BLaER1 treated with 17β-estradiol and CSF1 and Interleukin-3, amounts not matched to agents 10 nM and 100 nM (cell line): Measurements from ENCODE around the gene CYP27C1.

ENCODE experiments used
- H3K27ac ChIP-seq, 11 experiments: shearing (Covaris generic); formaldehyde crosslinking; 2 replicates each; pipeline ENCODE4 v1.8.1; 2022
- H3K27me3 ChIP-seq, 11 experiments: shearing (Covaris generic); formaldehyde crosslinking; 2 replicates each; pipeline ENCODE4 v1.8.1; 2022
- H3K36me3 ChIP-seq, 11 experiments: shearing (Covaris generic); formaldehyde crosslinking; 2 replicates each; pipeline ENCODE4 v1.8.1; 2022
- H3K4me1 ChIP-seq, 10 experiments: shearing (Covaris generic); formaldehyde crosslinking; 2 replicates each; pipeline ENCODE4 v1.8.1; 2022
- H3K4me2 ChIP-seq, 11 experiments: shearing (Covaris generic); formaldehyde crosslinking; 2 replicates each; pipeline ENCODE4 v1.8.1; 2022
- H3K4me3 ChIP-seq, 10 experiments: shearing (Covaris generic); formaldehyde crosslinking; 2 replicates each; pipeline ENCODE4 v1.8.1; 2022
- H3K9ac ChIP-seq, 11 experiments: shearing (Covaris generic); formaldehyde crosslinking; 2 replicates each; pipeline ENCODE4 v1.8.1; 2022
- H3K9me3 ChIP-seq, 11 experiments: shearing (Covaris generic); formaldehyde crosslinking; replicated peaks in 1 of 11; 2 replicates each; pipeline ENCODE4 v1.8.1; 2022
- H4K20me1 ChIP-seq, 11 experiments: shearing (Covaris generic); formaldehyde crosslinking; 2 replicates each; pipeline ENCODE4 v1.8.1; 2022
- Cebpa-rat ChIP-seq, 11 experiments: shearing (Covaris generic); IDR thresholded peaks; 2 replicates each; pipeline ENCODE4 v1.8.1; 2022

CYP27C1 gene

DNA sequence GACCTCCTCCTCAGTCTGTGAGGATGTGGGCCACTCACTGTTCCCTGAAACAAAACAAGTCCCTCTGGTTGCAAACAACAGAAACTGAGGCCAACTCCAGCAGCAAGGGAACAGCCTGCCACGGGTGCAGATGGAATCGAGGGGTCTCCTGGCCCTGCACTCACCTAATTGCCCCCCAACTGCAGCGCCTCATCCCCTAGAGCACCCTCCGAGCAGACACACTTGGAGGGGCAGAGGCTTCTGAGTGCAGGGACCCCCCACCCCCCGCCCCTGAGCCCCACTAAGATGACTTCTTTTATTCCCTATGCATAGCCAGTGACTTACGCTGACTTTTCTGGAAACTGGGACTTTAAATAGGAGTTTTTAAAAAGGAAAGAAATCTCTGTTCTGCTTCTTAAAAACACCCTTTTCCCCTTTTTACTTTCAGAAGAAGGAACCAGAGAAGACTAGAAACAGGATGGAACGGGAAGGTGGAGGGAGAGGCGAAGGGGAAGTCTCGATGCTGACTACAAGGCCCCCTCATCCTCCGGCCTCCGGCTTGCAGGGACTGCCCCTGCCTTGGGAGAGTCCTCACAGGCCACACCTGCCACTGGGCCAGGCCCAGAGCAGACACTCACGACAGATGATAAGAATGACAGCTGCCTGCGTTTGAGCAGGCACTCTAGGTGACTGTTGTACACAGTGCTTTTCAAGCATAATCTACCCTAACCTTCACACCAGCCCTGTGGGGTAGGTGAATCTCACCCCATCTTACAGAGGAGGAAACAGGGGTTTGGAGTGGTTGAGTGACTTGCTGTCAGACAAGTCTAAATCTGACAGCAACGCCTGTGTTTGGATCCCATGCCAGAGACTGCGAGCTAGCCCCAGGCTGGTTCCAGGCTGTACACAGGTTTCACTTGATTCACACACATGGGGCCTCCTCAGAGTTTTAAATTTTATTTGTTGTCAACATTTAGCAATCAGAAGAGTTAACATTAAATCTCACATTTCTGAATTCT is 85.0 kb downstream of the CYP27C1 start:
- H3K27me3 ChIP-seq = no peaks in the 10 kb centered on the region
- H3K4me2 ChIP-seq = peak overlapping the region; percentile 40 to 81 (median 69)
- TF ChIP-seq Cebpa-rat (IDR thresholded peaks at IDR 0.05) = no peak

DNA sequence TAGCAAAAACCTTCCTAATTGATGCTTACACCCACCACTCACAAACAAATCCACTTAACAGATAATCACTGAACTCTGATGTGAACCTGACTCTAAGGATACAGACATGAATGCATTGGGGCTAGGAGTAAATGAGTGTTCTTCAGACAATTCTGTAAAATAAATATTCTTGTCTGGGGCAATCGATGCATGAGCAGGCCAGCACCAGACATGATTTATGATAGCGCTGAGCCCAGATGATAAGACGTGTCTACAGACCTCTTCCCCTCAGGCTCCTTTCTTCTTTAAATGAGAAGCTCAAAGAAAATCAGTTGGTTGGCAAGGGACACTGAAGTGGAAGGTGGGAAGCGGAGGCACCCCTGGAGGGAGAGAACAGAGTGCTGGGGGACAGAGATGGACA is 85.9 kb downstream of the CYP27C1 start:
- Histone ChIP-seq H3K4me2 (peak overlapping the region in 5 of 11 experiments; percentile 72 to 81 (median 76); a peak in 10 of 22 replicates), H3K9ac (peak overlapping the region in 1 of 11 experiments; percentile 8; a peak in 1 of 22 replicates), H3K27ac (0 out of 22 replicates have a peak overlapping the region, but pooled peaks of 2 of the 11 experiments have one; percentile 7 to 14), H3K4me3 (no peak overlapping the region), H3K36me3 (no peaks in the 10 kb centered on the region), H3K27me3 (no peaks in the 10 kb centered on the region), H4K20me1 (no peaks in the 10 kb centered on the region), H3K9me3 (peaks cover 0 to 10% (median 5%) of the 10 kb centered on the region in 11 experiments; a peak in 9 of 22 replicates), H3K4me1 (peaks cover 31 to 41% (median 36%) of the 10 kb centered on the region in 10 experiments)
- no peak for TF ChIP-seq Cebpa-rat (IDR thresholded peaks at IDR 0.05)

More for the DNA sequence above, 85.0 kb downstream of the CYP27C1 start:
- Histone ChIP-seq H3K9me3 (peaks cover 0 to 11% (median 6%) of the 10 kb centered on the region in 11 experiments; a peak in 9 of 22 replicates), H3K4me3 (no peak overlapping the region), H4K20me1 (no peaks in the 10 kb centered on the region), H3K36me3 (no peaks in the 10 kb centered on the region), H3K9ac (peak overlapping the region in 4 of 11 experiments; percentile 8 to 49 (median 22); a peak in 2 of 22 replicates), H3K4me1 (peaks cover 39 to 49% (median 41%) of the 10 kb centered on the region in 10 experiments), H3K27ac (peak overlapping the region in 3 of 11 experiments; percentile 7 to 15 (median 12); a peak in 1 of 22 replicates)
